HCT116 (cell line): ENCODE results near the gene SNAPC2.

Experiments
- CTCF ChIP-seq, 3 experiments: fragments of 200-600 bp in 1 of 3; sonication (generic) in 1 of 3; IDR thresholded peaks in 2 of 3; conservative IDR thresholded peaks in 1 of 3; 2 replicates each; pipeline ENCODE4 v1.5.1; 2012 to 2017; ENCODE audit warnings: low read depth in 2 of 3, low read length in 2 of 3, antibody characterized with exemption in 1 of 3, borderline replicate concordance in 1 of 3, control low read depth in 1 of 3, mild to moderate bottlenecking in 1 of 3, mixed read lengths in 1 of 3, mixed run types in 1 of 3, moderate library complexity in 1 of 3; ENCODE audit not compliant: insufficient read depth in 1 of 3
- EZH2 ChIP-seq: fragments of 200-600 bp; sonication (generic); IDR thresholded peaks from 2 replicates; pipeline ENCODE4 v1.6.1; 2017; ENCODE audit warnings: antibody characterized with exemption, mixed run types
- EZH2phosphoT487 ChIP-seq: fragments of 200-600 bp; IDR thresholded peaks from 2 replicates; pipeline ENCODE4 v1.6.1; 2018; ENCODE audit warnings: antibody characterized with exemption, borderline replicate concordance
- FOSL1 ChIP-seq: IDR thresholded peaks from 2 replicates; pipeline ENCODE4 v1.6.1; 2012; ENCODE audit warnings: low read depth
- JUND ChIP-seq: IDR thresholded peaks from 2 replicates; pipeline ENCODE4 v1.6.1; 2012
- MAX ChIP-seq: IDR thresholded peaks from 2 replicates; pipeline ENCODE4 v1.6.1; 2012
- POLR2A ChIP-seq: IDR thresholded peaks from 2 replicates; pipeline ENCODE4 v1.7.0; 2011; ENCODE audit warnings: borderline replicate concordance; ENCODE audit not compliant: insufficient read depth, insufficient read length; ENCODE audit errors: extremely low read depth
- POLR2AphosphoS5 ChIP-seq: IDR thresholded peaks from 2 replicates; pipeline ENCODE4 v1.6.1; 2011; ENCODE audit warnings: mild to moderate bottlenecking, low read depth, low read length, moderate library complexity
- RAD21 ChIP-seq: IDR thresholded peaks from 2 replicates; pipeline ENCODE4 v1.6.1; 2012; ENCODE audit warnings: low read depth, mild to moderate bottlenecking
- REST ChIP-seq: IDR thresholded peaks from 2 replicates; pipeline ENCODE4 v1.6.1; 2012; ENCODE audit warnings: low read depth
- SP1 ChIP-seq: IDR thresholded peaks from 2 replicates; pipeline ENCODE4 v1.6.1; 2012; ENCODE audit warnings: low read depth
- SRF ChIP-seq: IDR thresholded peaks from 2 replicates; pipeline ENCODE4 v1.6.1; 2012; ENCODE audit warnings: low read depth
- ZBTB33 ChIP-seq: IDR thresholded peaks from 2 replicates; pipeline ENCODE4 v1.6.1; 2011; ENCODE audit warnings: mild to moderate bottlenecking, low read length, moderate library complexity; ENCODE audit not compliant: insufficient replicate concordance; ENCODE audit errors: extremely low read depth

GRCh38 chr19:7881910-7882309 lies 38.2 kb upstream of the SNAPC2 start:
- TF ChIP-seq SRF (no peak), CTCF (IDR thresholded peaks at IDR 0.05 in 2 of 3, conservative IDR thresholded peaks at IDR 0.05 in 1 of 3; ENCODE audit: borderline replicate concordance in 1 of 3, insufficient read depth in 1 of 3, low read depth in 2 of 3, low read length in 2 of 3) (no peak), RAD21 (no peak), JUND (no peak), ZBTB33 (no peak), POLR2AphosphoS5 (no peak), EZH2 (no peak), POLR2A (no peak), EZH2phosphoT487 (no peak), SP1 (no peak), MAX (no peak), FOSL1 (no peak), REST (no peak)
